NCI-H2029 (cell line): ENCODE results near the gene MRTFB.
A peak's percentile ranks its signal among the peaks of the same experiment; 100 is the strongest.

Source experiments
- DNase-seq: peaks from one replicate; lab custom pipeline; 2025; lab: John Stamatoyannopoulos, UW

Gene MRTFB

DNA sequence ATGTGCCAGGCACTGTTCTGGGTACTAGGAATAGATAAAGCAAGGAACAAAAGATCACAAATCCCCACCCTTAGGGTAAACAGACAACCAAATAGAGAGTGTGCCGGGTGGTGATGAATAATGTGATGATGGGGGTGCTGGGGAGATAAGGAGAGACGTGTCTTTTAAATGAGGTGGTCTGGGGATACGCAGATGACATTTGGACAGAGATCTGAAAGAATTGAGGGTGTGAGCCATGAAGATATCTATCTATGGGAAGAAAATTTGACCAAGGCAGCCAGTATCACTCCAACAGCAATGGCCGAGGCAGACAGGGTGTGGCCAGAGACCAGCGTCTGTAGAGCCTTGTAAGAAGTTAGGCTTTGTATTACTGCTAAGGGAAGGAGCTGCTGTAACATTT is 165.3 kb downstream of the MRTFB start:
- DNase-seq, result no peak

DNA sequence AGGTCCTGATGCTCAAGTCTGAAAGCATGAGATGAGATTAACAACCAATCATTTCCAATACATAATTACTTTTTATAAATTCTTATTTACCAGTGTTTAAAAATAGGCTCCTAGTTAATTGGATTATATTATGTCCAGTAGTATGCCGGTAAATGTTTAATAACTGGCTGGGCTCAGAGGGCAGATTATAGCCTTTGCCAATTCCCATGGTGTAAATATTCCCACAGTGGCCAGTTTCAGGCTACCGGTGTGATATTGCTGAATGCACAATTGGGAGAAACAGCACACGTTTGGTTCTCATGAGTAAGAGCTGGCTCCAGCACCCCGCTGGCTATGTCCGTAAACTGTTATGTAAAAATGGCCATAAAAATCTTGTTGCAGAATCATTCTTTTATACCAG is 167.6 kb downstream of the MRTFB start:
- no peak for DNase-seq

DNA sequence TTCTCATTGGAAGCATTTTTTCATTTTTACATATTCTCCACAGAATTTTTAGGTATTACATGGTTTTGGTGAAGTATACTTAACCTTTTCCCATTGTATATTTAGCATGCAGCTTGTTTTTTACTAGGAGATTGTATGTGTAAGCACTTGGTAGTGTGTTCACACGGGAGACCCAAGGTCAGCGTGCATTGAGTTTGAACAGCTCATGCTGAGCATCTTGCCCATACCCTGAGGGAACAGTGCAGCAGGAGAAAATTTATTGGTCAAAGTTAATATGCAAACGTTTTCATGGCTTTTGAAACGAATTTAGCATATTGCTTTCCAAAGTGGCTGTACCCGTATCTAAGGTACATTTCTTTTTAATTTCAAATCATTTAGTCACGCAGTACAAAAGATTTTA is 168.7 kb downstream of the MRTFB start:
- no peak for DNase-seq

DNA sequence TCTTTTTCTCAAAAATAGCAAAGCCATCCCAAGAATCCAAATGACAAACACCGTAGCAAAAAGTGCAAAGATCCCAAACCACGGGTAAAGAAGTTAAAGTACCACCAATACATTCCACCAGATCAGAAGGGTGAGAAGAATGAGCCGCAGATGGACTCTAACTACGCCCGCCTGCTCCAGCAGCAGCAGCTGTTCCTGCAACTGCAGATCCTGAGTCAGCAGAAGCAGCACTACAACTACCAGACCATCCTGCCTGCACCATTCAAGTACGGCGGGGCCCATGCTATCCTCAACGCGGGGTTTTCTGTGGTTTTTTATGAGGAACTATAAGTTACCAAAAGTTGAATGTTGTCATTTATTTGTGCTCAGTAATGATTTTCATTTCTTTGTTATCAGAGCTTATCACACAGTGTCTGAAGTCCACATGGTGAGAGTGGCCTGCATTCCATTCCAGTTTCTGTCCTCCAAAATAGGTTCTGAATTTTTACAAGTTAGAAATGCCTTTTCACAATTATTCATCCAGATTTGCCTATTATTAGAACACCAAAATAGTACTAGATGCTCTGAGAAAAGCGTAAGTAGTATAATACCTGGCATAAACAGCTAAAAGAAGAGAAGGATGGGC is 169.2 kb downstream of the MRTFB start:
- DNase-seq, result no peak

DNA sequence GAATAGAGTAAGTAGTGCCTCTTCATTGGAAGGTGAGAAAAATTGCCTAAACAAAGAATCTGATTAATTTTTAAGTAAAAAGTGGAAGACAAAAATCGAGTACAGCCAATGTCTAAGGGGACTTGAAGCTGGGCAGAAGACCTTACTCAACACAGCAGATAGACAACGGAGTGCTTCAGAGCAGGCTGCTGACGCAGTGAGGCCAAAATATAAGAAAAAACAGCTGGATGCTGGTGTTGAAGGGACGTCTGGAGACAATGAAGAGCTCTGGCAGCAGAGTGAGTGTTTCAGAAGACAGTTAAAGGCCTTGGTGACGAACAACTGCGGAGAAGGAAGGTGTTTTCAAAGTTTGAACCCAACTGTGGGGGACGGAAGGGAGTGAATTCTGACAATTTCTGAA is 169.8 kb downstream of the MRTFB start:
- no peak for DNase-seq

DNA sequence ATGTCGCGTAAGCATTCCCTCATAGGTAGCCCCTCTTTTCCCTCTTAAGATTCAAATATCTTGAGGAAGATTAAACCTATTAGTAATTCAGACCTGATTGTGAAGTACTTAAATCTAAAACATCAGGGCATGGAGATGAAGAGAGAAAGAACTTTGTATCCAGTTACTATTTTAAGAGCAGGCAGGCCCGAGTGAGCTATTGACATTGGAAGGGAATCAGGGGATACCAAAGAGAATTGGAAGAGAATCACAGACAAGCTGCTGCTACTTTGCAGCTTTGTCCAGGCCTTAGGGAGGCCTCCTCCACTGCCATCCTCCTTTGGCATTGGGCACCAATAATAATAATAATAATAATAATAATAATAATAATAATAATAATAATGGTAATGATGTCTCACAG is 170.5 kb downstream of the MRTFB start:
- DNase-seq, result no peak

DNA sequence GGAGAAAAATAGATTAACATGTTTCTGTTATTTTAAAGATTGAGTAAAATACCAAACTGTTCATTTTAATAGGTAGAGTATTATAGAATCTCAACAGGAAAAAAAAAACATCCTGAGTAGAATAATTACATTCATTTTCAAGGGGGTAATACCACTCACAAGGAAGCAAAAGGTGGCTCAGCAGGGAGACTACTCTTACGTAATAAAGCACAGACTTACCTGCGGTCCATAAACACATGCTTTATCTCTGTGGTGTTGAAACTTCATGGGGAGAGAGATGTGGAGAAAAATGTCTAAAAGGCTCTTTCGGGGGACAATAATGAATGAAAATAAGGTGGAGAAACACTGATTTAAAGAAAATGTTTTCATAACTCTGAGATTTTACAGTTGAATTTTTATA is 171.7 kb downstream of the MRTFB start:
- no peak for DNase-seq

DNA sequence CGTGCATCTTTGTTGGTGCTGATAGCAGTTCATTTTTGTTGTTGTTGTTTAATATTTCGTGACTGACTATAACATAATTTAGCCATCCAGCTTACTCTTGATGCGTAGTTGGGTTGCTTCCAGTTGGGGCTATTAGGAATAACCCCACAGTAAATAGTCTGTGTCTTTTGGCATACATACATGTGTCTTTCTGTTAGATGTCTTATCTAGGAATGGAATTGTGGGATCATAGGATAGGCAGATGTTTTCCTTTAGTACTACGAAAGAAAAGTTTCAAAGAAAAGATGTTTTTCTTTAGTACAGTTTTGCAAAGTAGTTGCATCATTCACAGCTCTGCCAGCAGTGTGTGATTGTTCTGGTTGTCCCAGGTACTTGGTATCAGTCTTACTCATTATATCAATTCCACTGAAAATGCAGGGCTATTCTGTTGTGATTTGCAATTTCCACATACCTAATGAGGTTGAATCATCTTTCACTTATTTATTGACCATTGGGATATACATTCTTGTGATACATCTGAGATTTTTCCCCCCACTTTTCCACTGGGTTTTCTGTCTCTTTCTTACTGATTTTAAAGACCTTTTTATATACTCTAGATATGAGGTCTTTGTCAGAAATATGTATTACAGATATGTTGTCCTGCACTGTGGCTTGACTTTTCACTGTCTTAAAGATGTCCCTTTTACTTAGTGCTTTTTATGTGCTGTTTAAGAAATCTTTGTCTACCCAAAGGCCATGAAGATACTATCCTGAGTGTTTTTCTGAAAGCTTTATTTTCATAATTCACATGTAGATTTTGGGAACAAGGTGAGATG is 173.3 kb downstream of the MRTFB start:
- no peak for DNase-seq

DNA sequence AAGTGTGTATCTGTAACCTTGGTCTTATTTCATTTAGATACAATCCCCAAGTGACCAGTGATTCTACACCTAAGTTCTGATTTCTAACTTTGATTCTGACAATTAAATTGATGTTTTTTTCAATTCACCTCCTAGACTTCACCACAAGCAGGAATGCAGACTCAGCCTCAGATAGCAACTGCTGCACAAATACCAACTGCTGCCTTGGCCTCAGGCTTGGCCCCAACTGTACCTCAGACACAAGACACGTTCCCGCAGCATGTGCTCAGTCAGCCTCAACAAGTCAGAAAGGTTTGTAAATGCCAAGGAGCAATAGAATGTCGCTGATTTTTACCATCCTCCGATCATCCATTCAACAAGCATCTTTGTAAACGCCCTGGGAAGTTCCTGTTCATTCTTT is 177.7 kb downstream of the MRTFB start:
- no peak for DNase-seq

DNA sequence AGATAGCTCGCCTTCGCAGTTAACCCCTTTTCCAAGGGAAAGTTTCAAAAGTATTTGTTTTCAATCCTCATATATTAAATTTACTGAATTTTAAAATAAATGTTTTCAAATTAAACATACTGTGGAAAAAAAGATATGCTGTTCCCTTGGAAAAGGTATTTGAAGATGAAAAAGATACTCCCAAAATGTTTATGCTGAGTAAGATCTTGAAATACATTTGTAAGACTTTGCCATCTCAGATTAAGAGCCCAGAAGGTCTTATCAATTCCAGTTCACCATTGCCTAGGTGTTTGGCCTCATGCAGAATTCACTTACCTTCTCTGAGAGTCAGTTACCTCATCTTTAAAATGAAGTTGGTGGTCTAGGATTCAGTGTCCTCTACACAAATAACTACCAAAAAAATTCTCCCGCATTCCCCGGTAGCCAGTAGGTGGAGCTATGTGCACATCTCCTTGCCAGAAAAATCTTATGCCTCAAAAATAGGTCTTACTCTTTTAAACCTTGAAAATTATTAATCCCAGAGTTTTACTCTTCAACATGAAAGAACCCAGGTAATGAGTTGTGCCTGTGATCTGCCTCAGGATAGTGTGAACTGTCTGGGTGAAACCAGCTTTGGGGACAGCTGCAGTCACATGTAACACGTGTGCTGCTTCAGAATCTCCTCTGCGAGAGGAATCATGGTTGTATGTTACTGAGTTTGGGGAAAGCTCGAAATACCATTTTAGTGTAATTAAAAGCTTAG is 178.3 kb downstream of the MRTFB start:
- DNase-seq, result no peak

DNA sequence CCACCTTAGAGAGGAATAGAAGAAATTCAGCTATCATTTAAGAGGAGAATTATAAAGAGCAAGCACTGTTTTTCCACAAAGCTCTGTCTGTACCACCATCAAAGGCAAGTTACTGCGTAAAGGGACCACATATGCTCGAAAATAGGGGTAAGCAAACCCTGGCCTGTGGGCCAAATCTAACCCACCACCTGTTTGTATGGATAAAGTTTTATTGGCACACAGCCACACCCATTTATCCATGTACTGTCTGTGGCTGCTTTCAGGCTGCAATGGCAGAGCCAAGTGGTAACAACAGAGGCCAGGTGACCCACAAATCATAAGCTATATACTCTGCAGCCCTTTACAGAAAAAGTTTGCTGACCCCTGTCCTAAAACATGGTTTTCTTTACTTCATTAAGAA is 180.3 kb downstream of the MRTFB start:
- DNase-seq, result no peak

DNA sequence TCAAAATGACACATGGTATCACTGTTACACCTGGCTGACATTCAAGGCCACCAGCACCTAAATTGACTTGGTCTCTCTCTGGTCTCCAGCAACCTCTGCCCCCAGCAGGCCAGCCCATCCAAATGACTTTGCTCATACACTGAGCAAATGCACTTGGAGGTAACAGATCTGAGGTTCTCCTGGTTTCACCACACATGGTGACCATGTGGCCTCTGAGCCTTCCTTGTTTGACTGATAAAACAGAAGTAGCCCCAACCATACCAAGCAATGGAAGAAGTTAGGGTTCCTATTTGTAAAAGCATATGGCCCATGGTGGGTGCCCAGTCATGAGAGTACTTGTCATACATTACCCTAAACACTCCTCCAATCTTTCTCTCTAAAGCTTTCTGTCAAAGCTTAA is 181.7 kb downstream of the MRTFB start:
- DNase-seq, result no peak

DNA sequence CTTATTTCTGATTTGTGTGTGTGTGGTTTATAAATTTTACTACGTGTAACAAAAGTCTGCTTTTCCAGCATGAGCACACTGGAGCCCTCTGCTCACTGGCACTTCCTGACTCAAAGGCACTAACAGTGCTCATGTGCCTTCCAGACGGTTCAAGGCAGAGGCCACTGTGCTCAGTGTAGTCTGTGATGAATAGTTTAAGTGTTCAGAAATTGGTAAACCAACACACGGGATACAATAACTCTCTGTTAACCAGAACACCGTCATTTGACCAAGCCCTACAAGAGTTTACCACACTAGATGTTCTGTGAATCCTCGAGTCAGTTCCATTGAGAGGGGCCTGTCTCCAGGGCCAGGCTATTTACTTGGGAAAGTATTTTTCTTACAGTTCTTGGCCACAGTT is 191.9 kb downstream of the MRTFB start:
- DNase-seq, result no peak

DNA sequence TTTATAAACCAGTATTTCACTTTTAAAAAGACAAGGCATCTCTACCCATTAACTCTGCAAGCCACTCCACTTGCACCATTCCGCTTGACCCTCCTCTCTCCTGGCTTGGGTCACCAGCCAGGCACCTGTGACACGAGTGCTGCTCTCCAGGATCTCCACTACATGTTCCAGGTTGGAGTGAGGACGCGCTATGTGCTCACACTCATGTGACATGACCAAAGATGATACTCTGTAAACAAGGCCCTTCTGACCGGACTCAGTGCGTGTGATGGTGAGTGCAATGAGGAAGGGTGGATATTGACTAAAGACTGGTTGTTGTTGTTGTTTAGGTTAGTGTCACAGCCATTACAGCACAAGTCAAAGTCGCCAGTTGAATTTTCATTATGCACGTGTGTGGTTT is 192.7 kb downstream of the MRTFB start:
- peak; percentile 14 for DNase-seq

DNA sequence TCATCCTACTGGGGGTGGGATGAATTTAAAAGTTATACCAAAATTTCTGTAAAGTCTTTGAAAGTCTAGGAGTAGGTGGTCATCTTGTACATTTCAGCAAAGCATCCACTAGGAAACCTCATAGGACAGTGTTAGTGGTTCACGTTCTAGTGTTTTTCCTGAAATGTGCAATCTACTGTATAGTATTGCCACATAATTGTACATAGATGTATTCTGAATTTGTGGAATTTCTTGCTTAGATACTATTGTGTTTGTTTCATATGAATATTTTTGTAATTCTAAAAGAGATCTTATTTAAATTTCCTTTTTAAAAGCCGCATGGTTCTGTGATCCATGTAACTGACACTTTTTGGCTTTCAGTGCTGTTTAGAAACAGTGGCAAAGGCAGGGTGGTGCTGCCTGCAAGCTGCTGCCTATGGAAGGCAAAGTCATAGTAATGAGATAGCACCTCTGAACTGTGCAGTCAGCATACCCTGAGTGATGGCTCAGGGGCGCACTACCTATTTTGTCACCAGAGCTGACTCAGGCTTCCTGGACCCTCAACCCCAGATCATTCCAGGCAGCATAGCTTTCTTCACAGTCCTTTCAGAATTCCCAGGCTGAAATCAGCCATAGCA is 193.3 kb downstream of the MRTFB start:
- DNase-seq, result no peak

DNA sequence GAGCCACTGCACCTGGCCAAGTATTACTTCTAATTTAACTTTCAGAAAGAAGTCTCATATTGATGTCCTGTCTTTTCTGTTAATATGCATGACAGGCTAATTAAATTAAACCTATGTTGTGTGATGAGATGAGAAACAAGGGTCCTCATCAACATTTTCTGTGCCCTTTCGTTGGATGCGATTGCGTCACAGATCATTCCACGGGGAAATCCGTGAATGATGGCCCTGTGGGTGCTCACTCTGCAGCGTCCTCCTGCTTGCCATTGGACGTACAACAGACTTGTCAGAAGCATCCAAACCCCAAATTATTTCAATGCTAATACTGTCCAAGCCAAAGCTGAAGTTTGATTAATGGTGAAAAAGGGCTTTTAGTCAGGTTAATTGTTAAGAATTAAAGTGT is 197.0 kb downstream of the MRTFB start:
- DNase-seq, result no peak

DNA sequence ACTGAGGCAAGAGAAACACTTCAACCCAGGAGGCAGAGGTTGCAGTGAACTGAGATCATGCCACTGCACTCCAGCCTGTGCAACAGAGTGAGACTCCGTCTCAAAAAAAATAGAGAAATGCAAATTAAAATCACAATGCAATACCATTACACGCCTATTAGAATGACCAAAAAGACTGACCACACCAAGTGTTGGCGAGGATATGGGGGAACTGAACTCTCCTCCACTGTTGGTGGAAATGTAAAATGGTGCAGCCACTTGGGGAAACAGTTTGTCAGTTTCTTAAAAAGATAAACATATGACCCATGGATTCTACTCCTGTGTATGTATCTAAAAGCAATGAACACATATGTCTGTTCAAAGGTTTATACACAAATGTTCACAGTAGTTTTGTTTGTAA is 204.8 kb downstream of the MRTFB start:
- DNase-seq, result no peak

DNA sequence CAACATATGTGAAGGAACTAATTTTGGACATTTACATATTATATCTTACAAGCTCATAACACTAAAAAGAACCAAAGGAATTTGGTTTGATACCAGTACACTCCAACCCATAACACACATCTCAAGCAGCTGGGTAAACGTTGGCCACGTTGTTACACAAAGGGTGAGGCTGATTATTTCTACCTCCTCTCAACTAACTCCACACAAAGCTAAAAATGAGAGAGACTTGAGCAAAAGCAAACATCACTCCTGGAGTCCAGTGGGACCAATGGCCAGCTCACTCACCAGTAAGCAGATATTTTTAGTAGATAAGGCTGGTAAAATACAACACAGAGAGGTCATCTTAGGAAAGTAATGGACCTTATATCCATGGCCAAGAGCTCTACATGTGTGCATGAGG is 207.6 kb downstream of the MRTFB start:
- DNase-seq, result peak; percentile 24

DNA sequence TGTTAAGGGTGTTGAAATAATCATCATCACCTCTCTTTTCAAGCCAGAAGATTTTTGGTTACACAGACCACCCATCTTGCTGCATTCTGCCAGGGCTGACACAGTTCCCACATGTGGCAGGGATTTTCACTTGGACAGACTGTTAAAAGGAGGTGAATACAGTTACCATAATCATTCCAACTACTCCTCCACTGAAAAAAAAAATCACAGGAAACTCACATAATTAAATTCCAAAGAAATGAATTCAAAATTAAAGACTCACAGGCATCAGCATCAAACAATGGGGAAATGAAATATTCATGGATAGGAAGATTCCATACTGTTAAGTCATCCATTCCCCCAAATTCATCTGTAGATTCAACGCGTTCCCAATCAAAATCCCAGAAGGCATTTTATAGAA is 209.4 kb downstream of the MRTFB start:
- DNase-seq, result no peak

DNA sequence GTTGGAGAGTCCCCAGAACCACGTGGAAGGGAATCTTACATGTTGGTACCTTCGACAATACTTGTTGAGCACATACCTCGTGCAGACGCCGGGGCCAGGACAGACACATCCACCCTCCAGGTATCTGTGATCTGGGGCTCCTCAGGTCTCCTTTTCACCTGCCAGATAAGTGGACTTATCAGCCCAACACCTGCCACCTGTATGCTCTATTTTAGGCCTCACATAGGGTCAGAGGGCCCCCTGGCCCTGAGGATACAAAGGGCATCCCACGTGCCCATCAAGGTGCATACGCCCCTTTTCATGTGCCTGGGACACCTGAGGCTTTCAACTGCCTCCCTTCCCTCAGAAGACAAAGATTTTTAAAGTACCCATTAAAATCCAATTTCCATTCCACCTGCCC is 212.7 kb downstream of the MRTFB start:
- no peak for DNase-seq

DNA sequence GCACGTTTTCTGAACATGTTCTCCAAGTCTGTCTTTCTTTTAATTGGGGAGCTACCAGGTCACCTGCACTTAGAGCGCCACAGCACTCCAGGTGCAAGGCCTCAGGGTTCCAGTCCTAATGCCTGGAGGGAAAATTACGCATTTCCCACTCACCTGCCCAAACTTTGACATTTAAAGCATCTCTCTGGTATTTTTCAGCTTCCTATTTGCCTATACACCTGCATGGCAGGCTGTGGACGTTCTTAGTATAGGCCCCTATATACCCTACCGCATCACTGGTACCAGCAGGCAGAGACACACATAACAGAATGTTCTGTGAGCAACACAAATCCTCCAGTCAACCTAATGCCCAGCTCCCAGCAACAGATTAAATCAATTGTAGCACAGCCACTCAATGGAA is 213.3 kb downstream of the MRTFB start:
- no peak for DNase-seq

DNA sequence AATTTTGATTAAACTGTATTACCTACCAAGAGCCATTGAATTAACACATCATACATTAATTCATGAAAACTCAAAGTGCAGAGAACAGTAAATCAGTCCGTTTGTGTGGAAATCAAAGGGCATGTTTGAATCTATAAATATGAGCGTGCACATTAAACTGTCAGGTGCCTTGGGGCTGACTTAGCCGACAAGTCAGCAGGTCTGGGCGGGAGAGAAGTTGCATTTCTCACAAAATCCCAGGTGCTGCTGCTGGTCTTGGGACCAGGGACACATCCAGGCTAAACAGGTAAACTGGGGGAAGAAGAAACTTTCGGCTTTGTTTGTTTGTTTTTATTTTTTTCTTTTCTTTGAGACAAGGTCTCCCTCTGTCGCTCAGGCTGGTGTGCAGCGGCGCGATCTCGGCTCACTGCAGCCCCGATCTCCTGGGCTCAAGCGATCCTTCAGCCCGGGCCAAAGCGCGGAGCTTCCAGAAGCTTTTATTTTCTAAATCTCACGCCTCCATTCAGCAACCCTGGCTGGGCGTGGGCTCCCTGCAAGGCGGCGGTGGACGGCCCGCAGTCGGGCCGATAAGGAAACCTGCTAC is 213.9 kb downstream of the MRTFB start:
- peak; percentile 55 for DNase-seq
